ENCODE results near the gene KIRREL3. TPM values are rescaled to one million over a fixed set of nuclear protein-coding genes. Genes with fewer than 3 reads are reported as not detected.

KIRREL3 gene
- total RNA-seq, 1 experiment from 2014 or later: 2.2 TPM

- no peak for TF ChIP-seq EZH2 (IDR thresholded peaks at IDR 0.05; ENCODE audit: low read depth)
- no peak for TF ChIP-seq CTCF (conservative IDR thresholded peaks at IDR 0.05)
- POLR2A ChIA-PET (ENCODE audit: unreplicated experiment): no interaction called here
- no peak overlapping the region for H3K27ac ChIP-seq
- no peaks in the 10 kb centered on the region for H3K36me3 ChIP-seq (ENCODE audit: low read depth)
- H3K4me2 ChIP-seq: no peak overlapping the region
- no peak for DNase-seq
- BruUV-seq (replicated peaks): no TSS peak
- H3K9me3 ChIP-seq (ENCODE audit: insufficient read depth, low read depth): no peaks in the 10 kb centered on the region
- H2AFZ ChIP-seq: no peak overlapping the region
- H3K79me2 ChIP-seq (ENCODE audit: low read depth): no peaks in the 10 kb centered on the region
- CTCF ChIA-PET: interaction anchor here (0.6 kb wide), 1 partner anchor 19 kb away, joined by 7 read pairs; no protein-coding TSS in a partner anchor
- no peaks in the 10 kb centered on the region for H4K20me1 ChIP-seq (ENCODE audit: insufficient read depth)
- H3K4me3 ChIP-seq: no peak overlapping the region
- no peaks in the 10 kb centered on the region for H3K4me1 ChIP-seq (replicated peaks; ENCODE audit: insufficient read depth)
- H3K9me2 ChIP-seq (ENCODE audit: insufficient read depth): no peaks in the 10 kb centered on the region
- H3K27me3 ChIP-seq (ENCODE audit: insufficient read depth, low read depth): peaks cover 52% of the 10 kb centered on the region
- no peaks in the 10 kb centered on the region for H3F3A ChIP-seq (ENCODE audit: insufficient read depth, low read depth)
- intact Hi-C loops (cut with micrococcal nuclease; ENCODE audit: unreplicated experiment): no loop called here
Observed at GRCh38 chr11:126725043-126725442, 275.5 kb downstream of the KIRREL3 start.

GRCh38 chr11:126723665-126724045, 276.9 kb downstream of the KIRREL3 start:
- no TSS peak for BruUV-seq (replicated peaks)
- H3K27me3 ChIP-seq (ENCODE audit: insufficient read depth, low read depth): peaks cover 53% of the 10 kb centered on the region
- no peak overlapping the region for H3K4me2 ChIP-seq
- DNase-seq: no peak
- no peaks in the 10 kb centered on the region for H3K9me2 ChIP-seq (ENCODE audit: insufficient read depth)
- intact Hi-C loops (cut with micrococcal nuclease; ENCODE audit: unreplicated experiment): no loop called here
- ChIA-PET POLR2A (ENCODE audit: unreplicated experiment) (no interaction called here), CTCF (no interaction called here)
- no peaks in the 10 kb centered on the region for H3K79me2 ChIP-seq (ENCODE audit: low read depth)
- no peaks in the 10 kb centered on the region for H3K36me3 ChIP-seq (ENCODE audit: low read depth)
- TF ChIP-seq EZH2 (IDR thresholded peaks at IDR 0.05; ENCODE audit: low read depth): no peak
- no peak for TF ChIP-seq CTCF (conservative IDR thresholded peaks at IDR 0.05)
- H3K9me3 ChIP-seq (ENCODE audit: insufficient read depth, low read depth): no peaks in the 10 kb centered on the region
- no peak overlapping the region for H3K27ac ChIP-seq
- no peak overlapping the region for H3K4me3 ChIP-seq
- H3K4me1 ChIP-seq (replicated peaks; ENCODE audit: insufficient read depth): no peaks in the 10 kb centered on the region
- no peak overlapping the region for H2AFZ ChIP-seq
- H4K20me1 ChIP-seq (ENCODE audit: insufficient read depth): no peaks in the 10 kb centered on the region
- no peaks in the 10 kb centered on the region for H3F3A ChIP-seq (ENCODE audit: insufficient read depth, low read depth)

- Histone ChIP-seq H3K9me3 (ENCODE audit: insufficient read depth, low read depth) (no peaks in the 10 kb centered on the region), H2AFZ (no peak overlapping the region), H3F3A (ENCODE audit: insufficient read depth, low read depth) (no peaks in the 10 kb centered on the region), H3K36me3 (ENCODE audit: low read depth) (no peaks in the 10 kb centered on the region), H4K20me1 (ENCODE audit: insufficient read depth) (no peaks in the 10 kb centered on the region), H3K27ac (no peak overlapping the region), H3K4me3 (no peak overlapping the region), H3K79me2 (ENCODE audit: low read depth) (no peaks in the 10 kb centered on the region), H3K27me3 (ENCODE audit: insufficient read depth, low read depth) (peaks cover 53% of the 10 kb centered on the region), H3K4me2 (no peak overlapping the region), H3K9me2 (ENCODE audit: insufficient read depth) (no peaks in the 10 kb centered on the region), H3K4me1 (replicated peaks; ENCODE audit: insufficient read depth) (no peaks in the 10 kb centered on the region)
- DNase-seq: no peak
- BruUV-seq (replicated peaks): no TSS peak
- TF ChIP-seq EZH2 (IDR thresholded peaks at IDR 0.05; ENCODE audit: low read depth): no peak
- no peak for TF ChIP-seq CTCF (conservative IDR thresholded peaks at IDR 0.05)
- intact Hi-C loops (cut with micrococcal nuclease; ENCODE audit: unreplicated experiment): no loop called here
- CTCF ChIA-PET: no interaction called here
- POLR2A ChIA-PET (ENCODE audit: unreplicated experiment): no interaction called here
Observed at GRCh38 chr11:126722956-126723664, 277.5 kb downstream of the KIRREL3 start.
